A375 (cell line): ENCODE data around the gene CXCL8. TPM values are rescaled to one million over a fixed set of nuclear protein-coding genes. Genes with fewer than 3 reads are reported as not detected.

Source experiments
- total RNA-seq: library from RNA; depleted of rRNA; stranded (reverse); fragments of >200 nt; shearing (Covaris generic); gene quantifications from 2 replicates; pipeline ENCODE4 v1.2.3, GENCODE V29; 2014; rRNA removed

CXCL8 gene
- total RNA-seq, result 34.0 and 34.1 TPM in 2 replicates

DNA sequence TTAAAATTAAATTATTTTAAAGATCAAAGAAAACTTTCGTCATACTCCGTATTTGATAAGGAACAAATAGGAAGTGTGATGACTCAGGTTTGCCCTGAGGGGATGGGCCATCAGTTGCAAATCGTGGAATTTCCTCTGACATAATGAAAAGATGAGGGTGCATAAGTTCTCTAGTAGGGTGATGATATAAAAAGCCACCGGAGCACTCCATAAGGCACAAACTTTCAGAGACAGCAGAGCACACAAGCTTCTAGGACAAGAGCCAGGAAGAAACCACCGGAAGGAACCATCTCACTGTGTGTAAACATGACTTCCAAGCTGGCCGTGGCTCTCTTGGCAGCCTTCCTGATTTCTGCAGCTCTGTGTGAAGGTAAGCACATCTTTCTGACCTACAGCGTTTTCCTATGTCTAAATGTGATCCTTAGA, at the start of gene CXCL8:
TSS of gene CXCL8 (plus strand) at position 217 of the 426 bp plus-strand sequence. CDS start at position 307, 90 bp downstream.

Other genes starting within 250 kb of the CXCL8 start
- not detected in 2 replicates for gene RASSF6, start 120.1 kb upstream of the CXCL8 start, total RNA-seq
- not detected in 2 replicates for gene CXCL6, start 96.1 kb downstream of the CXCL8 start, total RNA-seq
- not detected in 2 replicates for gene PF4V1, start 112.7 kb downstream of the CXCL8 start, total RNA-seq
- gene CXCL1, start 128.8 kb downstream of the CXCL8 start, total RNA-seq, result 31.6 and 32.4 TPM in 2 replicates
- gene PF4, start 241.5 kb downstream of the CXCL8 start, total RNA-seq, result not detected in 2 replicates
- not detected in 2 replicates for gene PPBP, start 247.6 kb downstream of the CXCL8 start, total RNA-seq